Fibroblast of lung (primary cell): Measurements from ENCODE around the gene ATP2B2. TPM values are rescaled to one million over a fixed set of nuclear protein-coding genes. Genes with fewer than 3 reads are reported as not detected.

Experiments
- DNase-seq, 2 donors: peaks; one replicate each; pipeline versions ENCODE4 v3.0.0 to v3.0.0-alpha.2; 2010; ENCODE audit warnings: low read depth in 2 of 2
- H2AFZ ChIP-seq: 2 replicates; pipeline ENCODE4 v1.5.1; 2012; ENCODE audit warnings: low read length, control low read depth, inconsistent platforms
- H3K27ac ChIP-seq: 2 replicates; pipeline ENCODE4 v1.5.1; 2011; ENCODE audit warnings: low read length, control low read depth; ENCODE audit not compliant: insufficient read depth
- H3K27me3 ChIP-seq: 2 replicates; pipeline ENCODE4 v1.5.1; 2011; ENCODE audit warnings: mild to moderate bottlenecking, low read length; ENCODE audit not compliant: control insufficient read depth, insufficient read depth
- H3K36me3 ChIP-seq: 2 replicates; pipeline ENCODE4 v1.5.1; 2011; ENCODE audit warnings: low read length; ENCODE audit not compliant: control insufficient read depth, insufficient read depth
- H3K4me1 ChIP-seq: 2 replicates; pipeline ENCODE4 v1.5.1; 2011; ENCODE audit warnings: low read length; ENCODE audit not compliant: control insufficient read depth, insufficient read depth; ENCODE audit errors: extremely low read depth
- H3K4me2 ChIP-seq: 2 replicates; pipeline ENCODE4 v1.5.1; 2011; ENCODE audit warnings: low read length, control low read depth; ENCODE audit not compliant: insufficient read depth; ENCODE audit errors: extremely low read depth
- H3K4me3 ChIP-seq, 4 experiments: fragments of 200-600 bp in 1 of 4; sonication (generic) in 1 of 4; replicated peaks in 1 of 4; 2 replicates each; pipeline ENCODE4 v1.5.1; 2011 to 2016; ENCODE audit warnings: low read length in 4 of 4, low read depth in 3 of 4, mild to moderate bottlenecking in 3 of 4, control low read depth in 2 of 4, inconsistent platforms in 1 of 4, mixed read lengths in 1 of 4; ENCODE audit not compliant: insufficient read depth in 1 of 4; ENCODE audit errors: control extremely low read depth in 1 of 4
- H3K79me2 ChIP-seq: 2 replicates; pipeline ENCODE4 v1.5.1; 2012; ENCODE audit warnings: mild to moderate bottlenecking, low read length, inconsistent platforms; ENCODE audit not compliant: control insufficient read depth, insufficient read depth
- H3K9ac ChIP-seq: 2 replicates; pipeline ENCODE4 v1.5.1; 2011; ENCODE audit warnings: mild to moderate bottlenecking, low read length, control low read depth; ENCODE audit not compliant: insufficient read depth
- H3K9me3 ChIP-seq: 2 replicates; pipeline ENCODE4 v1.5.1; 2012; ENCODE audit warnings: low read depth, low read length; ENCODE audit not compliant: control insufficient read depth, insufficient read depth
- H4K20me1 ChIP-seq: 2 replicates; pipeline ENCODE4 v1.5.1; 2011; ENCODE audit warnings: low read length; ENCODE audit not compliant: control insufficient read depth, insufficient read depth; ENCODE audit errors: extremely low read depth
- EZH2 ChIP-seq: IDR thresholded peaks from 2 replicates; pipeline ENCODE4 v1.5.1; 2012; ENCODE audit warnings: low read length, control low read depth, mild to moderate bottlenecking; ENCODE audit errors: missing control alignments
- polyA plus RNA-seq, 2 donors: library from polyadenylated mRNA; depleted of rRNA in 1 of 2; stranded (reverse) in 1 of 2; unstranded in 1 of 2; fragments of >200 nt; gene quantifications; 2 replicates each; pipeline ENCODE4 v1.2.1, GENCODE V29; 2011 to 2012; ENCODE audit warnings: missing spikeins in 1 of 2
- total RNA-seq: library from RNA; depleted of rRNA; stranded (reverse); fragments of >200 nt; gene quantifications from 2 replicates; pipeline ENCODE4 v1.2.1, GENCODE V29; 2014
- TF ChIP-seq, protein P1 (sequence below), 2 donors: IDR thresholded peaks in 1 of 2; conservative IDR thresholded peaks in 1 of 2; 1 replicate in 1 of 2; 2 replicates in 1 of 2; pipeline ENCODE4 v1.5.1; 2011 to 2012; ENCODE audit warnings: low read length in 2 of 2, control low read depth in 1 of 2, inconsistent platforms in 1 of 2, low read depth in 1 of 2, mild to moderate bottlenecking in 1 of 2

ATP2B2 gene
- total and polyA plus RNA-seq, 2 donors (not counting 1 experiment from before 2014, with no cell fraction given): not detected

DNA sequence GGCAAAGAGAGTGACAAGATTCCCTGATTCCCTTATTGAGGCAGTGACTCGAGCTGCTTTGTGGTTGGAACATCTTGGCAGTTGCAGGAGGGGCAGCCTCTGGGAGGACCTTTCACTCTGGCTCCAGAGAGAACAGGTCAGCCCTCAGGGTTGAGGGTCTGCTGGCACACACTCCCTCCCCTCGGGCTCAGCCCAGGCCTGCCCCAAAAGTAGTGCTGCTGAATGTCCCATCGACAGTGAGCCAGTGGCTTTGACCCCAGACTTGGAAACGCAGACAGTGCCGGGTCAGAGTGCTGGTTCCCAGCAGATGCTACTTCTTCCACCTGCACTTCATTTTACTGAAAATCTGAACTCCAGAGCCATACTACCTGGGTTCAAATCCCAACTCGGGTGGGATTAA lies 25.6 kb upstream of the ATP2B2 start:
- no peak overlapping the region for H3K27ac ChIP-seq
- H3K9me3 ChIP-seq: no peaks in the 10 kb centered on the region
- no peak overlapping the region for H3K9ac ChIP-seq
- no peak overlapping the region for H2AFZ ChIP-seq
- no peaks in the 10 kb centered on the region for H3K36me3 ChIP-seq
- H4K20me1 ChIP-seq: no peaks in the 10 kb centered on the region
- H3K4me1 ChIP-seq: no peaks in the 10 kb centered on the region
- H3K4me2 ChIP-seq: no peak overlapping the region
- no peaks in the 10 kb centered on the region for H3K79me2 ChIP-seq
- H3K27me3 ChIP-seq: no peaks in the 10 kb centered on the region
- DNase-seq: no peak
- TF ChIP-seq EZH2: no peak
- TF ChIP-seq, protein P1, sequence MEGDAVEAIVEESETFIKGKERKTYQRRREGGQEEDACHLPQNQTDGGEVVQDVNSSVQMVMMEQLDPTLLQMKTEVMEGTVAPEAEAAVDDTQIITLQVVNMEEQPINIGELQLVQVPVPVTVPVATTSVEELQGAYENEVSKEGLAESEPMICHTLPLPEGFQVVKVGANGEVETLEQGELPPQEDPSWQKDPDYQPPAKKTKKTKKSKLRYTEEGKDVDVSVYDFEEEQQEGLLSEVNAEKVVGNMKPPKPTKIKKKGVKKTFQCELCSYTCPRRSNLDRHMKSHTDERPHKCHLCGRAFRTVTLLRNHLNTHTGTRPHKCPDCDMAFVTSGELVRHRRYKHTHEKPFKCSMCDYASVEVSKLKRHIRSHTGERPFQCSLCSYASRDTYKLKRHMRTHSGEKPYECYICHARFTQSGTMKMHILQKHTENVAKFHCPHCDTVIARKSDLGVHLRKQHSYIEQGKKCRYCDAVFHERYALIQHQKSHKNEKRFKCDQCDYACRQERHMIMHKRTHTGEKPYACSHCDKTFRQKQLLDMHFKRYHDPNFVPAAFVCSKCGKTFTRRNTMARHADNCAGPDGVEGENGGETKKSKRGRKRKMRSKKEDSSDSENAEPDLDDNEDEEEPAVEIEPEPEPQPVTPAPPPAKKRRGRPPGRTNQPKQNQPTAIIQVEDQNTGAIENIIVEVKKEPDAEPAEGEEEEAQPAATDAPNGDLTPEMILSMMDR (conservative IDR thresholded peaks at IDR 0.05 in 1 of 2, IDR thresholded peaks at IDR 0.05 in 1 of 2; ENCODE audit: low read depth in 1 of 2, low read length in 2 of 2): no peak
- H3K4me3 ChIP-seq: no peak overlapping the region

DNA sequence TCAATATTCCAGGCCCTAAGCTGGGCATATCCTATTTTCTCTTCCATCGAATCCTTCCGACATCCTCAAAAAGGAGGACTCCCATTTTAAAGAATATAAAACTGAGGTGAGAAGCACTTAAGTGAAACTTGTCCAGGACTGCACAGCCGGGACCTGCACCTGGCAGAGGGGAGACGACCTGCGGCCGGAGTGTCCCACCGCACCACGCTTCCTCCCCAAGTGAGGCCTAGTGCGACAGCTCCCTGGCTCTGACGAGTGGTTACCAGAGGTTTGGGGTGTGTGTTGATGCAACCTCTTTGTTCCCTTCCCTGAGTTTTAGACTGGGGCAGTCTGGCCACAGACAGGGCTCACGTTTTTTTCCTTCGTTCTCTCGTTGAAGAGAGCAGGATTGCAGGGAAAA lies 24.9 kb upstream of the ATP2B2 start:
- TF ChIP-seq, protein P1 (conservative IDR thresholded peaks at IDR 0.05 in 1 of 2, IDR thresholded peaks at IDR 0.05 in 1 of 2; ENCODE audit: low read depth in 1 of 2, low read length in 2 of 2): no peak
- TF ChIP-seq EZH2: no peak
- H3K27me3 ChIP-seq: no peaks in the 10 kb centered on the region
- no peaks in the 10 kb centered on the region for H3K79me2 ChIP-seq
- no peak for DNase-seq
- no peak overlapping the region for H3K4me2 ChIP-seq
- no peaks in the 10 kb centered on the region for H3K36me3 ChIP-seq
- H2AFZ ChIP-seq: no peak overlapping the region
- no peak overlapping the region for H3K9ac ChIP-seq
- no peaks in the 10 kb centered on the region for H3K9me3 ChIP-seq
- no peak overlapping the region for H3K27ac ChIP-seq
- no peaks in the 10 kb centered on the region for H3K4me1 ChIP-seq
- H4K20me1 ChIP-seq: no peaks in the 10 kb centered on the region
- H3K4me3 ChIP-seq: no peak overlapping the region

DNA sequence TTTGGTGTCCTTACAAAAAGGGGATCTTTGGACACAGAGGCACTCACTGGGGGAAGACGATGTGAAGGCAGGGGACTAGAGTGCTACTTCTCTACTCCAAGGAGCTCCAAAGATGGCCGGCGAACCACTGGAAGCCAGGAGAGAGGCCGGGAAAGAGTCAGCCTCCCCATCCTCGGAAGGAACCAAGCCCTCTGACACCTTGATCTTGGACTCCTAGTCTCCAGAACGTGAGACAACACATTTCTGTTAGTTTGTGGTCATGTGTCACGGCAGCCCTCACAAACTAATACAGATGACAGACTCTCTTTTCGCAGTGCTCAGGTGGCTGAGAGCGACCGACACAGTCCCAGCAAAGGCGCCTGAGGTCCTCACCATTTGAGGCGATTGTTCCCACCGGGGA lies 24.4 kb upstream of the ATP2B2 start:
- no peak for DNase-seq
- Histone ChIP-seq H3K4me3 (no peak overlapping the region), H3K4me1 (no peaks in the 10 kb centered on the region), H3K27me3 (no peaks in the 10 kb centered on the region), H4K20me1 (no peaks in the 10 kb centered on the region), H3K4me2 (no peak overlapping the region), H3K9me3 (no peaks in the 10 kb centered on the region), H3K27ac (no peak overlapping the region), H3K9ac (no peak overlapping the region), H2AFZ (no peak overlapping the region), H3K79me2 (no peaks in the 10 kb centered on the region), H3K36me3 (no peaks in the 10 kb centered on the region)
- TF ChIP-seq EZH2: no peak
- TF ChIP-seq, protein P1 (conservative IDR thresholded peaks at IDR 0.05 in 1 of 2, IDR thresholded peaks at IDR 0.05 in 1 of 2; ENCODE audit: low read depth in 1 of 2, low read length in 2 of 2): no peak
